ENCODE results near the gene NBEAL1.

- TF ChIP-seq CTCF (IDR thresholded peaks at IDR 0.05), result no peak
- TF ChIP-seq POLR2A (IDR thresholded peaks at IDR 0.05), result no peak
These were observed 11.0 kb upstream of the NBEAL1 start for GRCh38 chr2:203003716-203004115.

Measured in esophagus squamous epithelium (tissue), 4 donors.